Panc1 (cell line): ENCODE data around the gene SNTA1. TPM values are rescaled to one million over a fixed set of nuclear protein-coding genes. Genes with fewer than 3 reads are reported as not detected.

Experiments
- ATAC-seq: fragments of 200-7000 bp; cut with Tn5 transposase; 2 replicates; pipeline ENCODE4 v1.9.1; 2020; ENCODE audit warnings: mild to moderate bottlenecking, moderate library complexity
- BruUV-seq: library from RNA; stranded (reverse); fragments of 400-500 nt; replicated peaks from 2 replicates; lab custom pipeline; 2021; lab: Mats Ljungman, UMichigan
- CTCF ChIA-PET: fragments of 300-600 bp; sonication (Branson Sonifier 250); formaldehyde crosslinking; loops from one replicate; lab custom pipeline; 2022; ENCODE audit warnings: antibody characterized with exemption; lab: Charles Lee
- POLR2A ChIA-PET: fragments of 300-600 bp; sonication (Branson Sonifier 250); formaldehyde crosslinking; loops from one replicate; lab custom pipeline; 2022; ENCODE audit warnings: antibody characterized with exemption; lab: Charles Lee
- DNase-seq: peaks from one replicate; pipeline ENCODE4 v3.0.0-alpha.2; 2010; ENCODE audit warnings: low read depth, low spot score
- H3K27ac ChIP-seq: 2 replicates; pipeline ENCODE4 v1.5.1; 2011; ENCODE audit warnings: mild to moderate bottlenecking, low read length, inconsistent platforms
- H3K27me3 ChIP-seq: fragments of 200-500 bp; sonication (Bioruptor generic); 2 replicates; pipeline ENCODE4 v1.6.0; 2014; ENCODE audit warnings: low read length, inconsistent platforms; ENCODE audit not compliant: control insufficient read depth, insufficient read depth
- H3K36me3 ChIP-seq: fragments of 200-500 bp; sonication (Bioruptor generic); 2 replicates; pipeline ENCODE4 v1.5.1; 2014; ENCODE audit warnings: inconsistent platforms, mild to moderate bottlenecking, low read length, moderate library complexity; ENCODE audit not compliant: control insufficient read depth, insufficient read depth
- H3K4me1 ChIP-seq: 2 replicates; pipeline ENCODE4 v1.5.1; 2011; ENCODE audit warnings: inconsistent platforms, mild to moderate bottlenecking, low read length, moderate library complexity; ENCODE audit not compliant: control insufficient read depth, insufficient read depth
- H3K4me3 ChIP-seq, 2 experiments: 2 replicates each; pipeline ENCODE4 v1.5.1; 2011 to 2012; ENCODE audit warnings: low read depth in 2 of 2, low read length in 2 of 2, mild to moderate bottlenecking in 2 of 2, inconsistent platforms in 1 of 2, moderate library complexity in 1 of 2
- H3K9me3 ChIP-seq: fragments of 200-500 bp; sonication (Bioruptor generic); 2 replicates; pipeline ENCODE4 v1.5.1; 2014; ENCODE audit warnings: low read depth, mild to moderate bottlenecking, inconsistent platforms, low read length, moderate library complexity; ENCODE audit not compliant: control insufficient read depth, insufficient read depth
- CTCF ChIP-seq: fragments of 450-650 bp; IDR thresholded peaks from 2 replicates; pipeline ENCODE4 v1.5.1; 2017; ENCODE audit warnings: mild to moderate bottlenecking
- POLR2AphosphoS5 ChIP-seq: IDR thresholded peaks from 2 replicates; pipeline ENCODE4 v1.6.1; 2012; ENCODE audit warnings: mild to moderate bottlenecking, low read depth, low read length, moderate library complexity
- REST ChIP-seq, 2 experiments: IDR thresholded peaks; 2 replicates each; pipeline ENCODE4 v1.6.1; 2011 to 2012; ENCODE audit warnings: low read depth in 2 of 2, control low read depth in 1 of 2, low read length in 1 of 2, mild to moderate bottlenecking in 1 of 2, moderate library complexity in 1 of 2; ENCODE audit not compliant: insufficient read depth in 1 of 2
- SIN3A ChIP-seq: IDR thresholded peaks from 2 replicates; pipeline ENCODE4 v1.6.1; 2012; ENCODE audit warnings: low read depth, mild to moderate bottlenecking, low read length, moderate library complexity, borderline replicate concordance; ENCODE audit not compliant: insufficient read depth
- TCF7L2 ChIP-seq: IDR thresholded peaks from 2 replicates; pipeline ENCODE4 v1.6.1; 2011; ENCODE audit warnings: mild to moderate bottlenecking, low read depth, low read length, inconsistent platforms
- in situ Hi-C: cut with HindIII; loops from 2 replicates; pipeline ENCODE4 v1.10.0; 2016; ENCODE audit warnings: low sequenced_read_pairs, low pct_unique_long_range_greater_than_20kb
- intact Hi-C: fragments of 100-400 bp; cut with micrococcal nuclease; formaldehyde crosslinking; loops from one replicate; pipeline ENCODE4 v1.10.0; 2022; ENCODE audit not compliant: unreplicated experiment
- total RNA-seq: library from RNA; stranded (reverse); gene quantifications from one replicate; pipeline ENCODE4 v1.2.1, GENCODE V29; 2021; ENCODE audit not compliant: unreplicated experiment

SNTA1 gene
- total RNA-seq, 1 experiment from 2014 or later: 12.0 TPM

- Histone ChIP-seq H3K36me3 (no peaks in the 10 kb centered on the region), H3K9me3 (no peaks in the 10 kb centered on the region), H3K27ac (no peak overlapping the region), H3K4me3 (no peak overlapping the region), H3K4me1 (no peaks in the 10 kb centered on the region), H3K27me3 (no peaks in the 10 kb centered on the region)
- POLR2A ChIA-PET: no interaction called here
- TF ChIP-seq POLR2AphosphoS5 (no peak), CTCF (no peak), REST (IDR thresholded peaks at IDR 0.05; ENCODE audit: insufficient read depth in 1 of 2, low read depth in 2 of 2, low read length in 1 of 2) (no peak), TCF7L2 (no peak), SIN3A (no peak)
- intact Hi-C loops (no loop called here), in situ Hi-C loops (no loop called here)
- ATAC-seq (no peak), DNase-seq (no peak)
- no TSS peak for BruUV-seq
- CTCF ChIA-PET: interaction anchor here (0.7 kb wide), 1 partner anchor 274 kb away, joined by 4 read pairs; no protein-coding TSS in a partner anchor
These were observed 31.7 kb downstream of the SNTA1 start for GRCh38 chr20:33411711-33412483.

GRCh38 chr20:33411242-33411641 is 32.3 kb downstream of the SNTA1 start:
- CTCF ChIA-PET: interaction anchor here (0.7 kb wide), 1 partner anchor 274 kb away, joined by 4 read pairs; no protein-coding TSS in a partner anchor

More at GRCh38 chr20:33411242-33411641, 32.3 kb downstream of the SNTA1 start:
- Histone ChIP-seq H3K4me1 (no peaks in the 10 kb centered on the region), H3K27ac (no peak overlapping the region), H3K4me3 (no peak overlapping the region), H3K36me3 (no peaks in the 10 kb centered on the region), H3K27me3 (no peaks in the 10 kb centered on the region), H3K9me3 (no peaks in the 10 kb centered on the region)
- ATAC-seq (no peak), DNase-seq (no peak)
- intact Hi-C loops: no loop called here
- no TSS peak for BruUV-seq
- POLR2A ChIA-PET: no interaction called here
- in situ Hi-C loops: no loop called here
- TF ChIP-seq POLR2AphosphoS5 (no peak), TCF7L2 (no peak), REST (IDR thresholded peaks at IDR 0.05; ENCODE audit: insufficient read depth in 1 of 2, low read depth in 2 of 2, low read length in 1 of 2) (no peak), CTCF (no peak), SIN3A (no peak)
